ENCODE measurements around the gene PANK1. TPM values are rescaled to one million over a fixed set of nuclear protein-coding genes. Genes with fewer than 3 reads are reported as not detected.
A peak's percentile ranks its signal among the peaks of the same experiment; 100 is the strongest.

The PANK1 gene
- polyA plus RNA-seq, 2 of the 4 experiments (the other 2 are of a cell fraction), result 6.7 to 9.0 TPM

DNA sequence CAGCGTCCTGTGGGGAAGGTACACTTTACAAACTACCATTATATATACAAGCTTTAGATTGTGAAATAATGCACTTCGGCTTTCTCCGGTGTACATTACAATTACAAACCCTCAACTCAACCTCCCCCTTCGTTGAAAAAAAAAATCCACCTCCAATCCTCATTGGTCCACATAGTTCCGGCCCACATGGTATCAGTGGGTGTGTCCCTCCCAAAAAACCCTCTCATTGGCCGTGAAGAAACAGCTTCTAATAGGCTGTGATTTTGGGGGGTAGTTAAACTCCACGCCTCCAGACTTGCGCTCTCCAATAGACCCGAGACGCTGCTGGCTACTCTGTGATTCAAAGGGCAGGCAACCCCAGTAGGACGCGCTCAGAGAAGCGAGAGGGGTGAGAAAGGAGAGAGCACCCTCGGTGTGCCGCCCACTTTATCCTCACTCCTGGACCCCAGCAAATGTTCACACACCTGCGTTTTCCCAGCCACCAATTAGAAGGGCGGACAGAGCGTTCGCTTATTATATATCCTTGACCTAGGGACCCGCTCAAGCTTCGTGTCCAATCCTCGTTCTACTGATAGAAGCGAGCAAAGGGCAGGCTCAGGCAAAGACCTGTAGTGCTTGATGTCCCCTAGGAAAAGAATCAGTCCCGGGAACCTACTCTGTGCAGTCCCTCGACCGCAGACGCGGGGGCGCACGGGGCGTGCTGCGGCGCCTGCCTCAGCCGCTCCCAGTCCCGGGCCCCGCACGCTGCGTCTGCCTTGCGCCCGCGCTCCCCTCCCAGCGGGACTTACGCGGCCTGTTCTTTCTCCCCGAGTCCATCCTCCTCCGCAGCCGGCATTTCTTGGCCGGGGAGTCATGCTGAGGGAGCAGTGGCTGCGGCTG, 991 bp downstream of the PANK1 start (continued):
- TF ChIP-seq, protein P1, sequence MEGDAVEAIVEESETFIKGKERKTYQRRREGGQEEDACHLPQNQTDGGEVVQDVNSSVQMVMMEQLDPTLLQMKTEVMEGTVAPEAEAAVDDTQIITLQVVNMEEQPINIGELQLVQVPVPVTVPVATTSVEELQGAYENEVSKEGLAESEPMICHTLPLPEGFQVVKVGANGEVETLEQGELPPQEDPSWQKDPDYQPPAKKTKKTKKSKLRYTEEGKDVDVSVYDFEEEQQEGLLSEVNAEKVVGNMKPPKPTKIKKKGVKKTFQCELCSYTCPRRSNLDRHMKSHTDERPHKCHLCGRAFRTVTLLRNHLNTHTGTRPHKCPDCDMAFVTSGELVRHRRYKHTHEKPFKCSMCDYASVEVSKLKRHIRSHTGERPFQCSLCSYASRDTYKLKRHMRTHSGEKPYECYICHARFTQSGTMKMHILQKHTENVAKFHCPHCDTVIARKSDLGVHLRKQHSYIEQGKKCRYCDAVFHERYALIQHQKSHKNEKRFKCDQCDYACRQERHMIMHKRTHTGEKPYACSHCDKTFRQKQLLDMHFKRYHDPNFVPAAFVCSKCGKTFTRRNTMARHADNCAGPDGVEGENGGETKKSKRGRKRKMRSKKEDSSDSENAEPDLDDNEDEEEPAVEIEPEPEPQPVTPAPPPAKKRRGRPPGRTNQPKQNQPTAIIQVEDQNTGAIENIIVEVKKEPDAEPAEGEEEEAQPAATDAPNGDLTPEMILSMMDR (IDR thresholded peaks at IDR 0.05), result no peak
- TF ChIP-seq MAZ (IDR thresholded peaks at IDR 0.05; ENCODE audit: borderline replicate concordance, low read depth, low read length), result no peak
- no peak for TF ChIP-seq ELK1 (IDR thresholded peaks at IDR 0.05; ENCODE audit: low read depth, low read length)
- no peak for TF ChIP-seq KDM1A (IDR thresholded peaks at IDR 0.05; ENCODE audit: low read depth)
- TF ChIP-seq HEYL (CRISPR knock-in tag; IDR thresholded peaks at IDR 0.05), result no peak
- no peak for TF ChIP-seq GATA3 (IDR thresholded peaks at IDR 0.05; ENCODE audit: borderline replicate concordance)
- no peak for TF ChIP-seq SMC3 (IDR thresholded peaks at IDR 0.05)
- TF ChIP-seq ESRRA (IDR thresholded peaks at IDR 0.05; ENCODE audit: borderline replicate concordance, low read length), result no peak
- no peak for TF ChIP-seq NFE2L2 (conservative IDR thresholded peaks at IDR 0.05; ENCODE audit: low read length)
- no peak for TF ChIP-seq CHD4 (IDR thresholded peaks at IDR 0.05; ENCODE audit: borderline replicate concordance)
- TF ChIP-seq RFX5 (IDR thresholded peaks at IDR 0.05), result peak; percentile 68; the same call in 1 of the 2 replicates
- TF ChIP-seq RNF2 (IDR thresholded peaks at IDR 0.05; ENCODE audit: borderline replicate concordance, low read depth), result no peak
- no peak for TF ChIP-seq RARB (CRISPR knock-in tag; IDR thresholded peaks at IDR 0.05)
- peak; percentile 49 for TF ChIP-seq MAX (IDR thresholded peaks at IDR 0.05)
- peak; percentile 98 for TF ChIP-seq POLR2A (IDR thresholded peaks at IDR 0.05; ENCODE audit: low read length)
- TF ChIP-seq HOXB5 (CRISPR knock-in tag; IDR thresholded peaks at IDR 0.05), result no peak
- no peak for TF ChIP-seq TP53 (CRISPR knock-in tag; IDR thresholded peaks at IDR 0.05)
- TF ChIP-seq EHMT2 (IDR thresholded peaks at IDR 0.05; ENCODE audit: low read depth), result no peak
- TF ChIP-seq HDAC2 (IDR thresholded peaks at IDR 0.05), result no peak
- TF ChIP-seq MAFK (IDR thresholded peaks at IDR 0.05; ENCODE audit: partially characterized antibody), result no peak
- no peak for TF ChIP-seq RCOR1 (IDR thresholded peaks at IDR 0.05; ENCODE audit: low read depth, low read length)
- peak in 1 of 2 experiments; percentile 60; a peak in 2 of 5 replicates for TF ChIP-seq JUN (IDR thresholded peaks at IDR 0.05)
- TF ChIP-seq HOXA7 (CRISPR knock-in tag; IDR thresholded peaks at IDR 0.05), result no peak
- no peak for TF ChIP-seq ZFP36 (IDR thresholded peaks at IDR 0.05; ENCODE audit: borderline replicate concordance, partially characterized antibody)
- no peak for TF ChIP-seq BHLHE40 (IDR thresholded peaks at IDR 0.05; ENCODE audit: low read depth, low read length)
- no peak for TF ChIP-seq NPAS2 (CRISPR knock-in tag; IDR thresholded peaks at IDR 0.05; ENCODE audit: borderline replicate concordance)
- TF ChIP-seq, protein P2, sequence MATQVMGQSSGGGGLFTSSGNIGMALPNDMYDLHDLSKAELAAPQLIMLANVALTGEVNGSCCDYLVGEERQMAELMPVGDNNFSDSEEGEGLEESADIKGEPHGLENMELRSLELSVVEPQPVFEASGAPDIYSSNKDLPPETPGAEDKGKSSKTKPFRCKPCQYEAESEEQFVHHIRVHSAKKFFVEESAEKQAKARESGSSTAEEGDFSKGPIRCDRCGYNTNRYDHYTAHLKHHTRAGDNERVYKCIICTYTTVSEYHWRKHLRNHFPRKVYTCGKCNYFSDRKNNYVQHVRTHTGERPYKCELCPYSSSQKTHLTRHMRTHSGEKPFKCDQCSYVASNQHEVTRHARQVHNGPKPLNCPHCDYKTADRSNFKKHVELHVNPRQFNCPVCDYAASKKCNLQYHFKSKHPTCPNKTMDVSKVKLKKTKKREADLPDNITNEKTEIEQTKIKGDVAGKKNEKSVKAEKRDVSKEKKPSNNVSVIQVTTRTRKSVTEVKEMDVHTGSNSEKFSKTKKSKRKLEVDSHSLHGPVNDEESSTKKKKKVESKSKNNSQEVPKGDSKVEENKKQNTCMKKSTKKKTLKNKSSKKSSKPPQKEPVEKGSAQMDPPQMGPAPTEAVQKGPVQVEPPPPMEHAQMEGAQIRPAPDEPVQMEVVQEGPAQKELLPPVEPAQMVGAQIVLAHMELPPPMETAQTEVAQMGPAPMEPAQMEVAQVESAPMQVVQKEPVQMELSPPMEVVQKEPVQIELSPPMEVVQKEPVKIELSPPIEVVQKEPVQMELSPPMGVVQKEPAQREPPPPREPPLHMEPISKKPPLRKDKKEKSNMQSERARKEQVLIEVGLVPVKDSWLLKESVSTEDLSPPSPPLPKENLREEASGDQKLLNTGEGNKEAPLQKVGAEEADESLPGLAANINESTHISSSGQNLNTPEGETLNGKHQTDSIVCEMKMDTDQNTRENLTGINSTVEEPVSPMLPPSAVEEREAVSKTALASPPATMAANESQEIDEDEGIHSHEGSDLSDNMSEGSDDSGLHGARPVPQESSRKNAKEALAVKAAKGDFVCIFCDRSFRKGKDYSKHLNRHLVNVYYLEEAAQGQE (IDR thresholded peaks at IDR 0.05), result no peak

All from A549 (cell line).